ENCODE data around the gene XYLT1.
A peak's percentile ranks its signal among the peaks of the same experiment; 100 is the strongest.
"Not testable (repeated sequence)": the region's sequence is repeated elsewhere in the genome, so short reads cannot be mapped to it uniquely, and the experiment has no call there.

XYLT1 gene

GRCh38 chr16:17423221-17423620, 47.5 kb downstream of the XYLT1 start:
- DNase-seq = no peak

- no peak for DNase-seq
Measured at GRCh38 chr16:17420816-17421215, 49.9 kb downstream of the XYLT1 start.

GRCh38 chr16:17419266-17419665, 51.5 kb downstream of the XYLT1 start:
- DNase-seq = no peak

GRCh38 chr16:17417740-17418139, 53.0 kb downstream of the XYLT1 start:
- DNase-seq = no peak

- no peak for DNase-seq
Measured at GRCh38 chr16:17416461-17417311, 54.1 kb downstream of the XYLT1 start.

GRCh38 chr16:17414916-17415315, 55.8 kb downstream of the XYLT1 start:
- DNase-seq = no peak

- no peak for DNase-seq
Measured at GRCh38 chr16:17414421-17414820, 56.3 kb downstream of the XYLT1 start.

- no peak for DNase-seq
Measured at GRCh38 chr16:17413508-17413907, 57.3 kb downstream of the XYLT1 start.

- no peak for DNase-seq
Measured at GRCh38 chr16:17412791-17413190, 58.0 kb downstream of the XYLT1 start.

GRCh38 chr16:17412221-17412620, 58.5 kb downstream of the XYLT1 start:
- DNase-seq = no peak

GRCh38 chr16:17411263-17411662, 59.5 kb downstream of the XYLT1 start:
- DNase-seq = no peak

- not testable (repeated sequence) for DNase-seq
Measured at GRCh38 chr16:17410316-17410715, 60.4 kb downstream of the XYLT1 start.

- DNase-seq = no peak
Measured at GRCh38 chr16:17409894-17410293, 60.9 kb downstream of the XYLT1 start.

- no peak for DNase-seq
Measured at GRCh38 chr16:17408955-17409441, 61.8 kb downstream of the XYLT1 start.

GRCh38 chr16:17408296-17408695, 62.5 kb downstream of the XYLT1 start:
- no peak for DNase-seq

GRCh38 chr16:17407321-17407720, 63.4 kb downstream of the XYLT1 start:
- DNase-seq = no peak

GRCh38 chr16:17404941-17405689, 65.6 kb downstream of the XYLT1 start:
- no peak for DNase-seq

- no peak for DNase-seq
Measured at GRCh38 chr16:17403859-17404545, 66.8 kb downstream of the XYLT1 start.

- DNase-seq = no peak
Measured at GRCh38 chr16:17403156-17403809, 67.5 kb downstream of the XYLT1 start.

GRCh38 chr16:17397499-17397891, 73.3 kb downstream of the XYLT1 start:
- DNase-seq = peak; percentile 4

GRCh38 chr16:17396762-17397498, 73.8 kb downstream of the XYLT1 start:
- peak; percentile 36 for DNase-seq

- no peak for DNase-seq
Measured at GRCh38 chr16:17395849-17396480, 74.8 kb downstream of the XYLT1 start.
